GM23338 (cell line): ENCODE results near the gene EEF1AKMT4. TPM values are rescaled to one million over a fixed set of nuclear protein-coding genes. Genes with fewer than 3 reads are reported as not detected.

Experiments used
- ATAC-seq: fragments of 200-7000 bp; cut with Tn5 transposase; 3 replicates; pipeline ENCODE4 v1.9.1; 2020
- DNase-seq: peaks from one replicate; pipeline ENCODE4 v3.0.0-alpha.2; 2015; ENCODE audit warnings: low spot score
- H2AFZ ChIP-seq: fragments of 200-600 bp; sonication (generic); 2 replicates; pipeline ENCODE4 v1.8.0; 2016; ENCODE audit warnings: antibody characterized with exemption, mild to moderate bottlenecking, moderate library complexity
- H3F3A ChIP-seq: fragments of 200-600 bp; sonication (generic); replicated peaks from 2 replicates; pipeline ENCODE4 v1.8.0; 2017; ENCODE audit warnings: antibody characterized with exemption, mixed run types, low read depth
- H3K27ac ChIP-seq: fragments of 200-600 bp; sonication (generic); 2 replicates; pipeline ENCODE4 v1.6.1; 2016; ENCODE audit warnings: low read depth
- H3K27me3 ChIP-seq: fragments of 200-600 bp; sonication (generic); 2 replicates; pipeline ENCODE4 v1.8.0; 2016; ENCODE audit warnings: mild to moderate bottlenecking, mixed run types, moderate library complexity; ENCODE audit not compliant: insufficient read depth
- H3K36me3 ChIP-seq: fragments of 200-600 bp; sonication (generic); 2 replicates; pipeline ENCODE4 v1.8.0; 2016; ENCODE audit warnings: mild to moderate bottlenecking; ENCODE audit not compliant: insufficient read depth
- H3K4me1 ChIP-seq: fragments of 200-600 bp; sonication (generic); 2 replicates; pipeline ENCODE4 v1.8.0; 2016; ENCODE audit warnings: mild to moderate bottlenecking, moderate library complexity; ENCODE audit not compliant: insufficient read depth
- H3K4me2 ChIP-seq: fragments of 200-600 bp; sonication (generic); 2 replicates; pipeline ENCODE4 v1.7.1; 2017; ENCODE audit warnings: mixed run types
- H3K4me3 ChIP-seq: fragments of 200-600 bp; sonication (generic); 2 replicates; pipeline ENCODE4 v1.6.1; 2016; ENCODE audit warnings: mixed run types
- H3K79me2 ChIP-seq: fragments of 200-600 bp; sonication (generic); replicated peaks from 2 replicates; pipeline ENCODE4 v1.8.0; 2017; ENCODE audit warnings: mild to moderate bottlenecking; ENCODE audit not compliant: insufficient read depth
- H3K9me2 ChIP-seq: fragments of 200-600 bp; sonication (generic); 2 replicates; pipeline ENCODE4 v1.8.0; 2017; ENCODE audit not compliant: insufficient read depth
- H4K20me1 ChIP-seq: fragments of 200-600 bp; sonication (generic); replicated peaks from 2 replicates; pipeline ENCODE4 v1.8.0; 2017; ENCODE audit warnings: mild to moderate bottlenecking; ENCODE audit not compliant: insufficient read depth
- H3K27ac Mint-ChIP-seq: 2 replicates; pipeline ENCODE4 v1.8.0; 2020; ENCODE audit warnings: inconsistent platforms, mild to moderate bottlenecking, moderate library complexity, mixed read lengths
- H3K27me3 Mint-ChIP-seq: 3 replicates; pipeline ENCODE4 v1.8.0; 2022; ENCODE audit warnings: low read depth, mild to moderate bottlenecking, moderate library complexity, mixed read lengths, inconsistent platforms; ENCODE audit not compliant: insufficient read depth, poor library complexity
- H3K36me3 Mint-ChIP-seq: 3 replicates; pipeline ENCODE4 v1.8.0; 2021; ENCODE audit warnings: low read depth, mild to moderate bottlenecking, inconsistent platforms, moderate library complexity, mixed read lengths
- H3K4me1 Mint-ChIP-seq: 3 replicates; pipeline ENCODE4 v1.8.0; 2020; ENCODE audit warnings: mild to moderate bottlenecking, inconsistent platforms, mixed read lengths
- H3K4me3 Mint-ChIP-seq: 3 replicates; pipeline ENCODE4 v1.8.0; 2021; ENCODE audit warnings: moderate library complexity, mild to moderate bottlenecking, inconsistent platforms, mixed read lengths
- H3K9me3 Mint-ChIP-seq: 3 replicates; pipeline ENCODE4 v1.8.0; 2020; ENCODE audit warnings: moderate library complexity, mild to moderate bottlenecking, inconsistent platforms, mixed read lengths
- CREB1 ChIP-seq: fragments of 250-450 bp; sonication (Bioruptor Pico); IDR thresholded peaks from 2 replicates; pipeline ENCODE4 v1.5.0; 2020; ENCODE audit warnings: low read depth, mild to moderate bottlenecking, moderate library complexity
- CTCF ChIP-seq, 2 experiments: fragments of 200-600 bp in 1 of 2; sonication (generic) in 1 of 2; conservative IDR thresholded peaks; 2 replicates each; pipeline versions ENCODE4 v1.5.1 to v1.6.1; 2016 to 2017; ENCODE audit warnings: antibody characterized with exemption in 2 of 2, low read depth in 2 of 2, mild to moderate bottlenecking in 2 of 2, moderate library complexity in 1 of 2
- EZH2 ChIP-seq: fragments of 200-600 bp; sonication (generic); IDR thresholded peaks from one replicate; pipeline ENCODE4 v1.8.0; 2017; ENCODE audit warnings: antibody characterized with exemption, mild to moderate bottlenecking, low read depth; ENCODE audit not compliant: unreplicated experiment
- EZH2phosphoT487 ChIP-seq: fragments of 200-600 bp; sonication (generic); IDR thresholded peaks from one replicate; pipeline ENCODE4 v1.8.1; 2018; ENCODE audit warnings: antibody characterized with exemption; ENCODE audit not compliant: unreplicated experiment
- JUNB ChIP-seq: IDR thresholded peaks from one replicate; pipeline ENCODE4 v1.6.1; 2016; ENCODE audit warnings: antibody characterized with exemption; ENCODE audit not compliant: unreplicated experiment
- NANOG ChIP-seq: IDR thresholded peaks from 2 replicates; pipeline ENCODE4 v1.6.1; 2016; ENCODE audit warnings: antibody characterized with exemption, borderline replicate concordance
- POLR2AphosphoS5 ChIP-seq: IDR thresholded peaks from 2 replicates; pipeline ENCODE4 v1.6.1; 2016; ENCODE audit warnings: antibody characterized with exemption, low read depth
- STAT1 ChIP-seq: IDR thresholded peaks from one replicate; pipeline ENCODE4 v1.6.1; 2016; ENCODE audit warnings: antibody characterized with exemption; ENCODE audit not compliant: unreplicated experiment
- ZNF114 ChIP-seq: fragments of 250-450 bp; sonication (Bioruptor Pico); IDR thresholded peaks from 2 replicates; pipeline ENCODE4 v1.5.0; 2020; ENCODE audit warnings: mild to moderate bottlenecking, moderate library complexity
- ZNF331 ChIP-seq: fragments of 250-450 bp; sonication (Bioruptor Pico); IDR thresholded peaks from 2 replicates; pipeline ENCODE4 v1.5.0; 2020; ENCODE audit warnings: low read depth, mild to moderate bottlenecking, moderate library complexity
- ZNF462 ChIP-seq: fragments of 250-450 bp; sonication (Bioruptor Pico); IDR thresholded peaks from 2 replicates; pipeline ENCODE4 v1.5.0; 2020; ENCODE audit warnings: mild to moderate bottlenecking, moderate library complexity
- polyA plus RNA-seq: library from polyadenylated mRNA; unstranded; fragments of >200 nt; fragmentation: Nextera tagmentation; extraction: Ambion mirVana; gene quantifications from 2 replicates; pipeline ENCODE4 v1.2.1, GENCODE V29; 2016
- total RNA-seq: library from RNA; depleted of rRNA; stranded (reverse); fragments of >200 nt; shearing (Covaris generic); gene quantifications from 2 replicates; pipeline ENCODE4 v1.2.3, GENCODE V29; 2014
- TF ChIP-seq, protein P1 (sequence below): IDR thresholded peaks from one replicate; pipeline ENCODE4 v1.6.1; 2018; ENCODE audit warnings: antibody characterized with exemption; ENCODE audit not compliant: unreplicated experiment
- TF ChIP-seq, protein P2 (sequence below): IDR thresholded peaks from 2 replicates; pipeline ENCODE4 v1.6.1; 2016; ENCODE audit warnings: antibody characterized with exemption

The EEF1AKMT4 gene
- total and polyA plus RNA-seq, 2 experiments from 2014 or later, result 12.9 to 14.3 TPM

DNA sequence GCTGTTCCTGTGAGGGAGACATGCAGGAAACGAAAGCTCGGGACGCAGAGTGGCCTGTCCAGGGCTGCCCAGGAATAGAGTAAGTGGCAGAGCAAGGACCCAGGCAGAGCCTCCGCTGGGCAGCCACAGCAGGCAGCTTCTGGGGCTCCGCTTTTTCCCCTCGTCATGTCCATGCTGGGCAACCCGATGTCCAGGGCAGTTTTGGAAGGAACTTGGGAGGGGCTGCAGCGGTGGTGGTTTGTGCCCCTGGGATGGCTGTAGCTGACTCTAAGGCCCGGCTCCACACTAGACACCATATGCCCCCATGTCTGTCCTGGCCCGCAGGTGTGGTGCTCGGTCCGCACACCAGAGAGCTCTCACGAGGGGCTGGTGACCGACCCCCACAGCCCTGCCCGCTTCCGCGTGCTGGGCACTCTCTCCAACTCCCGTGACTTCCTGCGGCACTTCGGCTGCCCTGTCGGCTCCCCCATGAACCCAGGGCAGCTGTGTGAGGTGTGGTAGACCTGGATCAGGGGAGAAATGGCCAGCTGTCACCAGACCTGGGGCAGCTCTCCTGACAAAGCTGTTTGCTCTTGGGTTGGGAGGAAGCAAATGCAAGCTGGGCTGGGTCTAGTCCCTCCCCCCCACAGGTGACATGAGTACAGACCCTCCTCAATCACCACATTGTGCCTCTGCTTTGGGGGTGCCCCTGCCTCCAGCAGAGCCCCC is 42.4 kb downstream of the EEF1AKMT4 start:
- ATAC-seq, result no peak
- Histone ChIP-seq H4K20me1 (no peaks in the 10 kb centered on the region), H3K27me3 (no peaks in the 10 kb centered on the region), H3F3A (no peaks in the 10 kb centered on the region), H3K27ac (no peak overlapping the region), H2AFZ (no peak overlapping the region), H3K4me3 (no peak overlapping the region), H3K4me1 (no peaks in the 10 kb centered on the region), H3K9me2 (no peaks in the 10 kb centered on the region), H3K4me2 (no peak overlapping the region), H3K79me2 (no peaks in the 10 kb centered on the region), H3K36me3 (no peaks in the 10 kb centered on the region)
- Mint-ChIP-seq H3K4me1 (0 out of 3 replicates have a peak, but pooled peaks cover 2% of the 10 kb centered on the region), H3K27me3 (peaks cover 8% of the 10 kb centered on the region), H3K27ac (no peak overlapping the region), H3K36me3 (no peaks in the 10 kb centered on the region), H3K9me3 (no peaks in the 10 kb centered on the region), H3K4me3 (no peak overlapping the region)
- TF ChIP-seq NANOG (no peak), EZH2 (no peak), CREB1 (CRISPR knock-in tag) (no peak), ZNF462 (no peak), CTCF (conservative IDR thresholded peaks at IDR 0.05; ENCODE audit: low read depth in 2 of 2) (no peak), POLR2AphosphoS5 (no peak), ZNF114 (CRISPR knock-in tag) (no peak), ZNF331 (no peak), JUNB (no peak), STAT1 (no peak), EZH2phosphoT487 (no peak)
- TF ChIP-seq, protein P1, sequence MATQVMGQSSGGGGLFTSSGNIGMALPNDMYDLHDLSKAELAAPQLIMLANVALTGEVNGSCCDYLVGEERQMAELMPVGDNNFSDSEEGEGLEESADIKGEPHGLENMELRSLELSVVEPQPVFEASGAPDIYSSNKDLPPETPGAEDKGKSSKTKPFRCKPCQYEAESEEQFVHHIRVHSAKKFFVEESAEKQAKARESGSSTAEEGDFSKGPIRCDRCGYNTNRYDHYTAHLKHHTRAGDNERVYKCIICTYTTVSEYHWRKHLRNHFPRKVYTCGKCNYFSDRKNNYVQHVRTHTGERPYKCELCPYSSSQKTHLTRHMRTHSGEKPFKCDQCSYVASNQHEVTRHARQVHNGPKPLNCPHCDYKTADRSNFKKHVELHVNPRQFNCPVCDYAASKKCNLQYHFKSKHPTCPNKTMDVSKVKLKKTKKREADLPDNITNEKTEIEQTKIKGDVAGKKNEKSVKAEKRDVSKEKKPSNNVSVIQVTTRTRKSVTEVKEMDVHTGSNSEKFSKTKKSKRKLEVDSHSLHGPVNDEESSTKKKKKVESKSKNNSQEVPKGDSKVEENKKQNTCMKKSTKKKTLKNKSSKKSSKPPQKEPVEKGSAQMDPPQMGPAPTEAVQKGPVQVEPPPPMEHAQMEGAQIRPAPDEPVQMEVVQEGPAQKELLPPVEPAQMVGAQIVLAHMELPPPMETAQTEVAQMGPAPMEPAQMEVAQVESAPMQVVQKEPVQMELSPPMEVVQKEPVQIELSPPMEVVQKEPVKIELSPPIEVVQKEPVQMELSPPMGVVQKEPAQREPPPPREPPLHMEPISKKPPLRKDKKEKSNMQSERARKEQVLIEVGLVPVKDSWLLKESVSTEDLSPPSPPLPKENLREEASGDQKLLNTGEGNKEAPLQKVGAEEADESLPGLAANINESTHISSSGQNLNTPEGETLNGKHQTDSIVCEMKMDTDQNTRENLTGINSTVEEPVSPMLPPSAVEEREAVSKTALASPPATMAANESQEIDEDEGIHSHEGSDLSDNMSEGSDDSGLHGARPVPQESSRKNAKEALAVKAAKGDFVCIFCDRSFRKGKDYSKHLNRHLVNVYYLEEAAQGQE, result no peak
- TF ChIP-seq, protein P2, sequence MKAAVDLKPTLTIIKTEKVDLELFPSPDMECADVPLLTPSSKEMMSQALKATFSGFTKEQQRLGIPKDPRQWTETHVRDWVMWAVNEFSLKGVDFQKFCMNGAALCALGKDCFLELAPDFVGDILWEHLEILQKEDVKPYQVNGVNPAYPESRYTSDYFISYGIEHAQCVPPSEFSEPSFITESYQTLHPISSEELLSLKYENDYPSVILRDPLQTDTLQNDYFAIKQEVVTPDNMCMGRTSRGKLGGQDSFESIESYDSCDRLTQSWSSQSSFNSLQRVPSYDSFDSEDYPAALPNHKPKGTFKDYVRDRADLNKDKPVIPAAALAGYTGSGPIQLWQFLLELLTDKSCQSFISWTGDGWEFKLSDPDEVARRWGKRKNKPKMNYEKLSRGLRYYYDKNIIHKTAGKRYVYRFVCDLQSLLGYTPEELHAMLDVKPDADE, result no peak
- DNase-seq, result no peak
